HG02759 (cell line): ENCODE results near the gene CIDEB.

ENCODE experiments used
- ATAC-seq: cut with Tn5 transposase; IDR thresholded peaks from one replicate; pipeline ENCODE4 v1.9.1; 2021; ENCODE audit warnings: mild to moderate bottlenecking, moderate library complexity; ENCODE audit not compliant: unreplicated experiment

Gene CIDEB

GRCh38 chr14:24292118-24292807 lies 15.5 kb downstream of the CIDEB start:
- ATAC-seq = no peak

GRCh38 chr14:24291446-24292117 lies 16.2 kb downstream of the CIDEB start:
- ATAC-seq = no peak

- no peak for ATAC-seq
Observed at GRCh38 chr14:24290746-24291145, 17.0 kb downstream of the CIDEB start.

- peak; percentile 67 for ATAC-seq
Observed at GRCh38 chr14:24289649-24290280, 18.0 kb downstream of the CIDEB start.

GRCh38 chr14:24286996-24287395 lies 20.8 kb downstream of the CIDEB start:
- ATAC-seq = no peak

GRCh38 chr14:24285351-24285750 lies 22.4 kb downstream of the CIDEB start:
- ATAC-seq = no peak

- no peak for ATAC-seq
Observed at GRCh38 chr14:24284501-24285035, 23.2 kb downstream of the CIDEB start.

- ATAC-seq = no peak
Observed at GRCh38 chr14:24283796-24284460, 23.8 kb downstream of the CIDEB start.

GRCh38 chr14:24282736-24283135 lies 25.0 kb downstream of the CIDEB start:
- ATAC-seq = no peak

- ATAC-seq = no peak
Observed at GRCh38 chr14:24281636-24282035, 26.1 kb downstream of the CIDEB start.

- no peak for ATAC-seq
Observed at GRCh38 chr14:24280797-24281460, 26.8 kb downstream of the CIDEB start.

- ATAC-seq = peak; percentile 82
Observed at GRCh38 chr14:24279301-24280186, 28.2 kb downstream of the CIDEB start.

GRCh38 chr14:24278424-24278823 lies 29.4 kb downstream of the CIDEB start:
- no peak for ATAC-seq

GRCh38 chr14:24277606-24278321 lies 30.0 kb downstream of the CIDEB start:
- no peak for ATAC-seq

- no peak for ATAC-seq
Observed at GRCh38 chr14:24277071-24277470, 30.7 kb downstream of the CIDEB start.

- ATAC-seq = peak; percentile 34
Observed at GRCh38 chr14:24274101-24274543, 33.7 kb downstream of the CIDEB start.

- ATAC-seq = no peak
Observed at GRCh38 chr14:24273422-24273998, 34.3 kb downstream of the CIDEB start.

- no peak for ATAC-seq
Observed at GRCh38 chr14:24272467-24272866, 35.3 kb downstream of the CIDEB start.

GRCh38 chr14:24271834-24272263 lies 35.9 kb downstream of the CIDEB start:
- ATAC-seq = no peak
